HG02798 (cell line): Measurements from ENCODE around the gene IGFBP4.

Source experiments
- ATAC-seq: cut with Tn5 transposase; IDR thresholded peaks from one replicate; pipeline ENCODE4 v1.9.1; 2021; ENCODE audit warnings: mild to moderate bottlenecking; ENCODE audit not compliant: unreplicated experiment, poor library complexity

IGFBP4 gene

GRCh38 chr17:40430272-40431230 lies 12.7 kb upstream of the IGFBP4 start:
- no peak for ATAC-seq

- no peak for ATAC-seq
Measured at GRCh38 chr17:40431231-40431602, 12.0 kb upstream of the IGFBP4 start.

GRCh38 chr17:40432864-40433528 lies 10.3 kb upstream of the IGFBP4 start:
- no peak for ATAC-seq

GRCh38 chr17:40433551-40434415 lies 9.5 kb upstream of the IGFBP4 start:
- ATAC-seq = no peak

- no peak for ATAC-seq
Measured at GRCh38 chr17:40436636-40437035, 6.6 kb upstream of the IGFBP4 start.

- no peak for ATAC-seq
Measured at GRCh38 chr17:40437095-40437732, 6.0 kb upstream of the IGFBP4 start.

- no peak for ATAC-seq
Measured at GRCh38 chr17:40440166-40440565, 3.1 kb upstream of the IGFBP4 start.

GRCh38 chr17:40442392-40443195 lies 656 bp upstream of the IGFBP4 start:
- no peak for ATAC-seq

GRCh38 chr17:40443988-40444899 lies 994 bp downstream of the IGFBP4 start:
- ATAC-seq = no peak

GRCh38 chr17:40445751-40446468 lies 2.7 kb downstream of the IGFBP4 start:
- no peak for ATAC-seq

- ATAC-seq = no peak
Measured at GRCh38 chr17:40447148-40447644, 3.9 kb downstream of the IGFBP4 start.

- no peak for ATAC-seq
Measured at GRCh38 chr17:40447806-40448205, 4.6 kb downstream of the IGFBP4 start.

GRCh38 chr17:40448213-40448638 lies 5.0 kb downstream of the IGFBP4 start:
- ATAC-seq = no peak

- ATAC-seq = no peak
Measured at GRCh38 chr17:40448639-40449261, 5.5 kb downstream of the IGFBP4 start.

- no peak for ATAC-seq
Measured at GRCh38 chr17:40450175-40450574, 6.9 kb downstream of the IGFBP4 start.

- no peak for ATAC-seq
Measured at GRCh38 chr17:40451420-40451819, 8.2 kb downstream of the IGFBP4 start.

GRCh38 chr17:40452216-40452787 lies 9.1 kb downstream of the IGFBP4 start:
- no peak for ATAC-seq
